T-helper 2 cell (primary cell): ENCODE data around the gene LYZL6.
"Not testable (repeated sequence)": the region's sequence is repeated elsewhere in the genome, so short reads cannot be mapped to it uniquely, and the experiment has no call there.

Source experiments
- DNase-seq, 5 experiments: peaks; one replicate each; pipeline versions ENCODE4 v3.0.0 to v3.0.0-alpha.2; 2012 to 2022

The LYZL6 gene

DNA sequence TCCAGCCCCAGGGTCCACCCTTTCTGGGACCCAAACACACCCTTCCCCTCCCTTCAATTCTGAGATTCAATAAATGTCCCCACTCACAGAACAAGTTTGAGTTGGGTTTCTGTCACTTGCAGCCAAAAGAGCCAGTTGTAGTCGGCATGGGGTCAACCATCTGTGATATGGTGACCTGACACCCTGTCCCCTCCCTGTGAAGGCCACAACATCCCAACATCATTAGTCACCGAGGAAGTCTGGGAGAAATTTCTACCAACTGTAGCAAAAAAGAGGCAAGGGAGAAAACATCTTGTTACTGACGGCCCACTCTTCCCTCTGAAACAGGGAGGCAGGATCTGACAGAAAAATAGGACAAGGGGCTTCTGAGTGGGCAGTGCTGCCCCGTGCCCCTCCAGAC is 638 bp upstream of the LYZL6 start:
- DNase-seq, result no peak

DNA sequence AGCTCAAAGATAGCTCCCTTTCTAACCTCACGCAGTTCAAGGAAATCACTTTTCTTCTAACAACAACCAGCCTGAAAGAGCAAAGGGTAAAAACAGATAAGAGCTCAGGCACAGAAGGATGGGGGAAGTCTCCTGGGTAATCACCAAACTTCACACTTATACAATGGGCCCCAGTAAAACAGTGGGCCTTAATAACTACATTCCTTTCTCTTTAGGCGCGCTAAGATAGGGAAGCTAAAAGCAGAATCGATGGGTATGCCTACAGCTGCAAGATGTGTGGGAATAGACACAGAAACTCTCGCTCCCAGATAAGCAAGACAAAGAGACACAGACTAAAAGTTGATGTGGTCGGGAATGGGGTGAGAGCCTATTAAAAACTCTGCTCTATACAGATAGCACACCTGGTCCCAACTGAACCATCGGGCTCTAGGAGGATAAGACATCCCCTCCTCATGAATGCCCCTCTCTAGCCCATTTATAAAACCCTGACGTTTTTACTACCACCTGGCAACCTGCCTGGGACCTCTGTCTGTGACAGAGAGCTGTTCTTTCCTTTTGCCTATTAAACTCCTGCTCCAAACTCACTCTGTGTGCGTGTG is 826 bp downstream of the LYZL6 start:
- no peak for DNase-seq

DNA sequence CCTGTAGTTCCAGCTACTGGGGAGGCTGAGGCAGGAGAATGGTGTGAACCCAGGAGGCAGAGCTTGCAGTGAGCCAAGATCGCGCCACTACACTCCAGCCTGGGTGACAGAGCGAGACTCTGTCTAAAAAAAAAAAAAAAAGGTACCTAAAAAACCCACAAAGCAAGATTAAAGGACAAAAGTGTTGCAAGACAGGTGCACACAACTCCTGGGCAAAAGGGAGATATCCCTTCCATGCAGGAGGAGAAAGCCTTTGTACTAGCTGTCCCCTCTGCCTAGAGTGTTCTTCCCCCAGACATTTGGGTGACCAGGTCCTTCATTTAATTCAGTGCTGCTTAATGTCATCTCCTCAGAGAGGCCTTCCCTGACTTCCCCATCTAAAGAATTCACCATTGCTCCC is 5.0 kb downstream of the LYZL6 start:
- DNase-seq, result not testable (repeated sequence)

DNA sequence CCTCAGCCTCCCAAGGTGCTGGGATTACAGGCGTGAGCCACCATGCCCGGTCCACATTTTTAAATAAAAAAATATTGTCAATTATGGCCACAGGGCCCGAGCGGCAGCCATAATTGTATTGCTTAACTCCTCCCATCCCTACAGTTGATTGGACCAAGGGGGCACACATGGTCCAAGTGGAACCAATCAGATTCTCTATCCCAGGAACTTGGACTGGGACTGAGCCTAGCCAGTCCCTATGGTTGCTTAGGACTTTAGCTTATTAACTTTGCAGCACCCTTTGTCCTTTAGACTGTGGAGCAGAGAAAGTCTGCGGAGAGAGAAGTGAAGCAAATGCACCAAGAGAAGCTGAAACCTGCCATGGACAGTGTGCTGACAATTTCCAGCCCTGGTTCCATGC is 7.5 kb downstream of the LYZL6 start:
- no peak for DNase-seq

DNA sequence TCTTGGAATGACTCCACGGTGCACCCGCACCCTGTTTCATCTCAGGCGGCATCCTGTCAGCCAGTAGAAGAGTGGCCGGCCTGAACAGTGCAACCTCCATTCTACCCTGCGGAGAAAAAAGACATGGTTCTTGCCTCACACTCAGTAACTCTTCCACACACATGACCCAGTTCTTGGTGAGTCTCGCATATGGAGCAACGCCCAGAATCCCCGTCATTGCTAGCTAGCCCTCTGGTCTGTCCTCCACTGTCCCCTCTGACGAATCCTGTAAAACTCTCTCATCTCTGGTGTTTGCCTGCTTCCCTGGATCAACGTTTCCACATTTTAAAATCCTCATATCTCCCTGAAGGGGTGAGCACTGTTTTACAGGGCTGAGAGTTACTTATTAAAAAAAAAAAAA is 8.8 kb downstream of the LYZL6 start:
- no peak for DNase-seq

DNA sequence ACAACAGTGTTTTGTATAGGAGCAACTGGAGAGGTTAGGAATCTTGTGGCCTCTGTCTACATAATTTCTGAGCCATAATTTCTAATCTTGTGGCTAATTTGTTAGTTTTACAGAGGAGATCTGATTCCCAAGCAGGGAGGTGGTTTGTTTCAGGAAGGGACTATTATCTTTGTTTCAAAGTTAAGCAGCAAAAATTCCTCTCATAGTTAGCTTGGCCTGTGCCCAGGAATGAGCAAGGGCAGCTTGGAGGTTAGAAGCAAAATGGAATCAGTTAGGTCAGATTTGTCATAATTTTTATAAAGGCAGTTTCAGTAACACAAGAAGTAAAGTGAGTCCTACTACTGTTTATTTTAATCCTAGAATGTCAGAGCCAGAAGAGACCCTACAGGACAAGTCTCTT is 10.9 kb downstream of the LYZL6 start:
- DNase-seq, result no peak

DNA sequence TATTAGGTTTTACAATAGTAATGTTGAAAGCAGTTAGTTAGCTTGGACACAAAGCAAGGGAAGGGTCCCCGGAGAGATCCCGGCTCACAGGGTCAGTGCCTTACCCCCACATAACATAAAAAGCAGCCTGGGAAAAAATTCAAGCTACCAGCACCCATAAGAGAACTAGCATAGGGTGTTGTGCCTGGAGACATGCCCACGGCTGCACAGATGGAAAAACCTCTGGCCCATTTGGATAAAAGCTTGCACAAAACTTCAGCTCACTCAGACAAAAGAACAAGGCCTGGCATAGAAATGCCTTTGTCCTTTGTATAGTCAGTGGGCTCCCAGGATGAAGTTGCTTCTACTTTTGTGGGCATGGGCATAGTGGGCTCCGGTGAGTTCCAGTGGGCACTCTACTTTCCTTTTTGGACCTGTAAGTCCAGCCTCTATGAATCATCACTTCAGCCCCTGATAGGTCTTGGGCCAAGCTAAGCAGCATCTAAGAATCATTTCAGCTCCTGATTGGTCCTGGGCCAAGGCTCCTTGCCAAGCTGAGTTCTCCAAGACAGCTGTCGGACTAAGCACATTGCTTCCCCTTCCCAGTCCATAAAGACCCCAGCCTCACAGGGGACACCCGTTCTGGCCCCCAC is 11.6 kb downstream of the LYZL6 start:
- no peak for DNase-seq

DNA sequence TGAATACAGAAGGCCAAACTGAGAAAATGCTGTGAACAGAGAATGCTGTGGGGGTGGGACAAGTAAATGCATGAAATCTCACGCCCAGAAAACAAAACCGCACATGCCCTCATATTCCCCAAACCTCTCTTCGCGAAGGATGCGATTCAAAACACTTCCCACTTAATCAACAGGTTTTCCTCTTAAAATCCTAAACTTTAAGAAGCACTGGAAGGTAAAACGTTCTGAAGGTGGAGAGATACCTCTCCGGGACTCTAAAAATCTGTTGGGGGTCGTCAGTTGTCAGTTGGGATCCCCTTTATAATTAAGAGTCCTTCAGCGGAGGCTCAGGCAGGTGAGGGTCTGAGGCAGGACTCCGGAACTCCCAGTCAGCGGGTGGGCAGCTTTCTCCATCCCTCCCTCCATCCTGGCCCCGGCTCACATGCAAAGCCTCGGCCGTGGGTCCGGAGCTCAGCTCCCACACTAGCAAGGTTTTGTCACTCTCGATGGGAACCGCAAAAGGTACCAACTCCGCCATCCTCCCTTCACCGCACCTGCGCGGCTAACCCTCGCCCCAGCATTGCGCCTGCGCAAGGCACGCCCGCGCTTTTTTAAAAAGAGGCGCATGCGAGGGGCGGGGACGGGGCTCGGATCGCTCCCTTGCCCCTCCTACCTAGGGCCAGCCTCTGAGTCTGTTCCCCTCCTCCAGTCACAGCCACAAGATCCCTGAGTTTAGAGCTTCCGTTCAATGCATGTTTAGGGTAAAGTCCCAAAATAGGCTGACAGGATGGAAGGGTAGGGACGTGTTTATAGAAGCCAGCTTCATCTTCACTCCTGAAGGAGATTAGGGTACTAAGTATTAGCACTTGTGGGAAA is 13.1 kb downstream of the LYZL6 start, which contains the start of gene RDM1:
TSS of gene RDM1 (minus strand) at position 563 of the 855 bp plus-strand sequence. CDS start at position 517, 46 bp downstream.
- DNase-seq, result peak; percentile 29 to 90 (median 61)

DNA sequence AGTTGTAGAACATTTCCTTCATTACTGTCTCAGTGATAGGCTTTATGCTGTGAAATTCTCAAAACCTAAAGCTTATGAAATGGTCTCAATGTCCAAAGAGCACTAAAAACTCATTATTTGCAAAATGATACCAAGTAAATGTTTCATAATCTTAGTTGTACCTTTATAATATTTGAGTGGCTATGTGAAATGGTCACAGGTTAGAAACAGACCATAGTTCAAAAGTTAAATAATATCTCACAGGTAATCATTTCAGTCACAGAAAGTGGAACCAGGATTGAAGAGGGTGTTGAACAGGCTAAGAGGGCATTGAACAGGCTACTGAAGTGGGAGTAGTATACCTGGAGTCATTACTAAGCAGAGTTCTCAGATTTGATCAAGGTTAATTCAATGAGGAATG is 15.8 kb downstream of the LYZL6 start:
- DNase-seq, result no peak

DNA sequence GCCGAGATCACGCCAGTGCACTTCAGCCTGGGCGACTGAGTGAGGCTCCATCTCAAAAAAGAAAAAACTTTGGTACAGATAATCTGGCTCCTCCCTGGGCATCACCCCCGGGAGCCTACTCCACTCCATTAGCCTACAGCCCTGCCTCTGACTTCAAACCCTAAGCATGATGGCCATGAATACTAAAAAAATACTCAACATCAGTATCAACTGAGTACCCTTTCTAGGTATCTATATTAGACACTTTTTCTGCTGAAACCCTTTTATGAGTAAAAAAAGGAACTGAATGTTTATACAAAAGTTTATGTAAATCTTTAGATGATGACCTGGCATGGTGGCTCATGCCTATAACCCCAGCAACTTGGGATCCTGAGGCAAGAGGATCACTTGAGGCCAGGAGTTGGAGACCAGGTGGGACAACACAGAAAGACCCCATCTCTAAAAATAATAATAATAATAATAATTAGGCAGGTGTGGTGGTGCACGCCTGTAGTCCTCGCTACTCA is 19.9 kb downstream of the LYZL6 start:
- DNase-seq, result no peak

DNA sequence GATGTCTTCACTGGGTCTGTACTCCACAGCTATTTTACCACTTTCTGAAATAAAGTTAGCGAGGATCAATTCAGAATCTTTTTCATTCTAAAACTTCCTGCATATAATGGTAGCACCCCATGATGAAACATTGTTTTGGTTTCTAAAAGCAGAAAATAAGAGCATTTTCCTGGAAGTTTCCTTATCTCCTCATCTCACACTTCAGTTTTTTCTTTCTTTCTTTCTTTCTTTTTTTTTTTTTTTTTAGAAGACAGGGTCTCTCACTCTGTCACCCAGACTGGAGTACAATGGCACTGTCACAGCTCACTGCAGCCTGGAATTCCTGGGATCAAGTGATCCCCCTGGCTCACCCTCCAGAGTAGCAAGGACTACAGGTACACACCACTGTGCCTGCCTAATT is 23.3 kb downstream of the LYZL6 start:
- DNase-seq, result no peak

DNA sequence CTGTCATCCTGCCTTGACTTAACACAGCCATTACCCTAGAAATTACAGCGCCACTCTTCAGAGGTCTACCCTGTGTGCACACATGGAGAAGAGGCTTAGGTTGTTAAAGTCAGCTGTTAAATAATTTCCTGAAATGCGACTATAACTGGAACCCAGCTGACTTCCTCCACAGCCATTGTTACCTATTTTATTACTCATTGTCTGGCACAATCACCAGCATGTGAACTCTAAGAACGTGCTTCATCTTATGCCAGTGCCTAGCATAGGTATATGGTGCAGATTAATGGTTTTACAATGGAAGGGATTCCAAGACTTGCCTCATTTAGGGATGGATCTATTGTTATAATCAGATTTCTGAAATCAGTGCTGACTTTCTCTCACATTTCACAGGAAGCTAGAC is 24.8 kb downstream of the LYZL6 start:
- DNase-seq, result no peak

DNA sequence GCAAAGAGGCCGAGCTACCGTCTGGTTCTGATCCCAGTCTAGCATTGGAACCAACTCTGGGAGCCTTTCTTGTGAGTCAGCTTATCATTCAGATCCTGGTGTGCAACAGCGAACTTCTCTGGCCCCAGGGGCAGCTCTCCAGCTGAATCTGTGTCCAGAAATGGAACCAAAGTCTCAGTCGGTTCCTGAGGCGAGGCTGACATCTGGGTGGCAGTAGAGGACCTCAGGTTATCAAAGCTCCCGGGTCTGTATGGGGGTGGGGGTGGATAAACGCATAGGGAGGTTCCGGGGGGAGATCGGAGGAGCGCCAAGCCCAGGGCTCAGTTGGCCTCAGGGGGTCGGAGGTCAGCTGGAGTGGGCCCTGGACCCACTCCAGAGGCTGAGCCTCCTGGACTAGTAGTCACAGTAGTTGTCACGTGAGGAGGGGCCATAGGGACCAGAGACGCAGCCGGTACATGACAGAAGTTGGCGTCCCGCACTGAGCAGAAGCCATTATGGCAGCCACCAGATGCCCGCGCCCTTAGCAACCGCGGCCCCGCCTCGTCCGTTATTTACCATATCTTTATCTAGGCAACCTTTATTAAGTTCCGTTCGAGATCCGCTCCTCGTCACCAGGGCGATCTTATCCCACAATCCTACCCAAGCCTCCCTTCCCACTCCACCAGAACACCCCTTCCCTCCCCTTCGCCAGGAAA is 25.8 kb downstream of the LYZL6 start:
- DNase-seq, result no peak

DNA sequence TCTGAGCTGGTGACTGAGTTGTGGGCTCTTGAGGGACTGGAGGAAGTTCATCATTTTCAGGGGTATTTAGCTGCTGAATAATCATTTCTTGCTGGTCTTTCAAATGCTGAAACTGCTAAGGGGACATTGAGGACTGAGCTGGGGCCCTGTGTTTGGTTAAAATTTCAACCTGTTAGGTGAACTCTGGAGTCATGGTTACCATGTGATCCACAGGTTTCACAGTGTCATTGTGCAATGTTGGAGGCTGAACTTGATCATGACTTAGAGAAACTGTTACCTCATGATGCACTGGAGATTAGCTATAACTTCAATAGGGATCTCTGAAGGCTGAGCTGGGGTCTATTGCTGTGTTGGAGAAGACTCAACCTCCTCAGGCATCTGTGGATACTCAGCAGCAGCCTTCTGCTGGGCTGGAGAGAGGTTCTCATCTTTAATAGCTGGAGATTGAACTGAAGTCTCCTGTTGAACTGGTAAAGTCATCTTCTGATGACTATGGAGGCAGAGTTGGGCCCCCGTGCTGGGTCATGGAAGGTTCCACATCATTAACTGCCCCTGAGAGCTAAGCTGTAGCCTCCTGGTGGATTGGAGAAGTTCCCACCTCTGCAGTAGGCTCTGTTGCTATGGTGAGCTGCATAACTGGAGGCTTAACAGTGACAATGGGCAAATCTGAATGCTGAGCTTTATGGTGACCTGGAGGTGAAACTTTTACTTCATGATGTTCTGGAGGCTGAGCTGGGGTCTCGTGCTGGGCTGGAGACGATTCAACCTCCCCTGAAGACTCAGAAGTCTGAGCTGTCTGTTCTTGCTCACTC is 28.2 kb downstream of the LYZL6 start:
- no peak for DNase-seq

DNA sequence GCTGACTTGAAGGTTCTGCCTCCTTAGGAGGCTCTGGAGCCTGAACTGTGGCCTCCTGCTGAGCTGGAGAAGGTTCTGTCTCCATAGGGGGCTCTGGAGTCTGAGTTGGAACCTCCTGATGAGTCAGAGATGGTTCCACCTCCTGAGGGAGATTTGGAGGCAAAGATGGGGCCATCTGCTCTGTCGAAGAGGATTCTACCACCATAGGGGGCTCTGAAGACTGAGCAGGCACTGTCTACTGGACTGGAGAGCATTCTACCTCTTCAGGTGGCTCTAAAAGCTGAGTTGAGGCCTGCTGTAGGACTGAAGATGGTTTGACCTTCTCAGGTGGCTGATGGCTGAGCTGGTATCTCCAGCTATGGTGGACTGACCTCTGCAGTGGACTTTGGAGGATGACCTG is 29.2 kb downstream of the LYZL6 start:
- DNase-seq, result no peak

DNA sequence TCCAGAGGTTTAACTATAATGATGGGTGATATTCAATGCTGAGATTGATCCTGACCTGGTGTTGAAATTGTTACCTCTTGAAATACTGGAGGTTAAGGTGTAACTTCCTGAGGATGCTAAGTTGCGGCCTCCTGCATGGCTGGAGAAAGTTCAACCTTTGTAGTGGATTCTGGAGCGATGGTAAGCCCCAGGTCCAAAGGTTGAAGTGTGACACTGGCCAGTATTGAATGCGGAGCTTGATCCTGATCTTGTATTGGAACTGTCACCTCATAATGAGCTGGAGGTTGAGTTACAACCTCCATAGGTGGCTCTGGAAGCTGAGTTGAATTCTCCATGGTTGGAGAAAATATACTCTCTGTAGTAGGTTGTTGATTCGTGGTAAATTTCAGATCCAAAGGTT is 29.9 kb downstream of the LYZL6 start:
- no peak for DNase-seq

DNA sequence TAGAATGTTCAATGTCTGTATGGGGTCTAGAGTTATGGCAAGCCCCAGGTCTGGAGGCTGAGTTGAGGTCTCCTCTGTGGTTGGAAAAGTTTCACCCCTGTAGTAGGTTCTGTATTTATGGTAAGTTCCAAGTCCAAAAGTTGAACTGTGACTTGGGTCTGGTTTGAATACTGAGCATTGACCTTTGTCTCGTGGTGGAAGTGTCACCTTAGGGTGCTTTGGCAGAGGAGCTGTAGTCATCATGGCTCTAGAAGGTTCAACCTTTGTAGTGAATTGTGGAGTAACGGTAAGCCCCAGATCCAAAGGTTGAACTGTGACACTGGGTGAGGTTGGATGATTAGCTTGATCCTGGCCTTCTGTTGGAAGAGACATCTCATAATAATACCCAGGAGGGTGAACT is 30.6 kb downstream of the LYZL6 start:
- no peak for DNase-seq

DNA sequence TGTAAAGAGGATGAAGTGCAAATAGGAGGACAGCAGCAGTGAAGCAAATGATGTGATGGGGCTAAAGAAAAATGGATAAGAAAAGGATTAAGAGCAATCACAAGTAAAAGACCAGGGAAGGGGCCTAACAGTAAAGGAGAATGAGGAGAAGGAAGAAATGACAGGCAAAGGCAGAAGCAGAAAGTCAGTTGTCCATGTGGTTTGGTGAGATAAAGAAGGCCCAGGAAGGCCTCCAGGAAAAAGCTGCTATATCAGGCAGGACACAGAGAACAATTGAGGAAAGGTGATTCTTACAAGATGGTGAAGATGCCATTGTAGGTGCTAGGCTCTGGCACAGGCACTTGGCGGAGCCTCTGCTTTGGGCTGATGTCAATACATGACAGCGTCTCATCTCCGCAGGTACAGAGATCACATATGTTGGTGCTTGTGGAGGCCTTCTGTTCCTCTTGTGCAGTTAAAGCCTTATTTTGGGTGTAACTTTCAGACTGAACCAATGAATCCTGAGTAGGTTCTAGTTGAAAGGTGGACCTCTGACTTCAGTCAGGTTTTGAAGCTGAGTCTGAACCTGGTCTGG is 31.1 kb downstream of the LYZL6 start:
- DNase-seq, result no peak

DNA sequence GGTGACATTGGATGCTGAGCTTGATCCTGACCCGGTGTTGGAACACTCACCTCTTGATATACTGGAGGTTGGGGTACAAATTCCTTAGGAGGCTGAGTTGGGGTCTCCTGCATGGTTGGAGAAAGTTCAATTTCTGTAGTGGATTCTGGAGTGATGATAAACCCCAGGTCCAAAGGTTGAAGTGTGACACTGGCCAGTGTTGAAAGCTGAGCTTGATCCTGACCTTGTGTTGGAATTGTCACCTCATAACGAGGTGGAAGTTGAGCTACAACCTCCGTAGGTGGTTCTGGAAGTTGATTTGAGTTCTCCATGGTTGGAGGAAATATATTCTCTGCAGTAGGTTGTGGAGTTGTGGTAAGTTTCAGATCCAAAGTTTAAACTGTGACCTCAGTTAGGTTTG is 34.1 kb downstream of the LYZL6 start:
- DNase-seq, result no peak

DNA sequence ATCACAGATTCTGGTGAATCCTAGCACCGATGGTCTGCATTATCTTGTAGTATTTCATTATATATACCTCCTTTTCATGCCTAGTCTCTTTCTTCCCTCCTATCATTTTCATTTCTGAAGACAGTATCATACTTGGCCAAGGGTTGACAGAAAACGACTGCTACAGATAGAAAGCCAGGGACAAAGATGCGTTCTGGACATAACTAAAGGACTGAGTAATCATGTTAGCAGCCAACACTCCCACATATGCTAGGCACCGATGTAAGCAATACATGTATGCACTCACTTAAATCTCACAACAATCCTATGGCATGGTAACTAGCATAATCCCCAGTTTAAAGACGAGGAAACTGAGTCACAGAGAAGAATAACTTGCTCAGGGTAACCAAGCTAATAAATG is 35.8 kb downstream of the LYZL6 start:
- no peak for DNase-seq

DNA sequence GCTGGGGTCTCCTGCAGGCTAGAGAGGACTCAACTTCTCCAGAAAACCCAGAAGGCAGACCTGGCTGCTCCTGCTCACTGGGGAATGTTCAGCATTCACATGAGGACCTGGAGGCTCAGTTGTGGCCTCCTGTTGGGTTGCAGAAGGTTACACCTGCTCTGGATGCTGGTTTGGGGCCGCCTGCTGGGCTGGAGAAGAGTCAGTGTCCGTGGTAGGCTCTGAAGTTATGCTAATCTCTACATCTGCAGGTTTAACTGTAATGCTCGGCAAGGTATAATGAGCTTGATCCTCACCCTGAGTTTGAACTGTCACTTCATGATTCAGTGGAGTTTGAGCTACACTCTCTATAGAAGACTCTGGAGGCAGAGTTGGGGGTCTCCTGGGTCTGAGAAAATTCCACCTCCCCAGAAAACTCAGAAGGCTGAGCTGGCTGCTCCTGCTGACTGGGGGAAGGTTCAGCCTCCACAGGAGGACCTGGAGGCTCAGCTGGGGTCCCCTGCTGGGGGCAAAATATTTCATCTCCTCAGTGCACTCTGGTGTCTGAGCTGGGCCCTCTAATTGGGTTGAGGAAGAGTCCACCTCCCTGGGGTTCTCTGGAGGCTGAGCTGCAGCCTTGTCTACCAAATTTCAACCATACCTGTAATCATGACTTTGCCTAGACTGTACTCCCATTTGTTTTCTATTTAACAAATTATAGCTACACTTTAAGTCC is 36.4 kb downstream of the LYZL6 start:
- no peak for DNase-seq
